Type B pancreatic cell (in vitro differentiated cells): ENCODE results near the gene ZNF394. TPM values are rescaled to one million over a fixed set of nuclear protein-coding genes. Genes with fewer than 3 reads are reported as not detected.

Source experiments
- DNase-seq: peaks from one replicate; pipeline ENCODE4 v3.0.0; 2021; ENCODE audit warnings: mixed read lengths; ENCODE audit not compliant: unreplicated experiment; ENCODE audit errors: extremely low spot score
- H3K27ac Mint-ChIP-seq: 2 replicates; pipeline ENCODE4 v1.8.0; 2021; ENCODE audit warnings: mild to moderate bottlenecking, mixed read lengths
- H3K27me3 Mint-ChIP-seq: 2 replicates; pipeline ENCODE4 v1.8.0; 2021; ENCODE audit warnings: mixed read lengths
- H3K36me3 Mint-ChIP-seq: 2 replicates; pipeline ENCODE4 v1.8.0; 2021; ENCODE audit warnings: mixed read lengths
- H3K4me1 Mint-ChIP-seq: one replicate; pipeline ENCODE4 v1.8.0; 2021; ENCODE audit warnings: mixed read lengths; ENCODE audit not compliant: unreplicated experiment
- H3K4me3 Mint-ChIP-seq: 2 replicates; pipeline ENCODE4 v1.8.0; 2021; ENCODE audit warnings: mild to moderate bottlenecking, mixed read lengths
- H3K9me3 Mint-ChIP-seq: 2 replicates; pipeline ENCODE4 v1.8.0; 2021; ENCODE audit warnings: mixed read lengths
- CTCF ChIP-seq: fragments of 200-600 bp; sonication (generic); conservative IDR thresholded peaks from 2 replicates; pipeline ENCODE4 v1.5.0; 2021; ENCODE audit warnings: antibody characterized with exemption, mild to moderate bottlenecking
- total RNA-seq: library from RNA; stranded (reverse); gene quantifications from 2 replicates; pipeline ENCODE4 v1.2.1, GENCODE V29; 2021; ENCODE audit warnings: low replicate concordance

ZNF394 gene
- total RNA-seq, 1 donor from 2014 or later = 24.3 TPM

GRCh38 chr7:99448855-99449254, 51.2 kb downstream of the ZNF394 start:
- no peak for TF ChIP-seq CTCF
- Mint-ChIP-seq H3K9me3 (no peaks in the 10 kb centered on the region), H3K36me3 (peaks cover 15% of the 10 kb centered on the region), H3K4me3 (no peak overlapping the region), H3K27me3 (no peaks in the 10 kb centered on the region), H3K27ac (no peak overlapping the region), H3K4me1 (no peaks in the 10 kb centered on the region)
- DNase-seq = no peak

- peaks cover 19% of the 10 kb centered on the region for H3K36me3 Mint-ChIP-seq
- H3K9me3 Mint-ChIP-seq = no peaks in the 10 kb centered on the region
- H3K4me3 Mint-ChIP-seq = no peak overlapping the region
- H3K27ac Mint-ChIP-seq = no peak overlapping the region
- no peaks in the 10 kb centered on the region for H3K4me1 Mint-ChIP-seq
- no peaks in the 10 kb centered on the region for H3K27me3 Mint-ChIP-seq
- no peak for DNase-seq
- peak; percentile 35 for TF ChIP-seq CTCF
Measured at GRCh38 chr7:99447943-99448342, 52.1 kb downstream of the ZNF394 start.

GRCh38 chr7:99446096-99446495, 54.0 kb downstream of the ZNF394 start:
- H3K27me3 Mint-ChIP-seq = no peaks in the 10 kb centered on the region
- H3K27ac Mint-ChIP-seq = no peak overlapping the region
- H3K36me3 Mint-ChIP-seq = peaks cover 25% of the 10 kb centered on the region
- TF ChIP-seq CTCF = no peak
- DNase-seq = no peak
- H3K4me3 Mint-ChIP-seq = no peak overlapping the region
- no peaks in the 10 kb centered on the region for H3K9me3 Mint-ChIP-seq
- no peaks in the 10 kb centered on the region for H3K4me1 Mint-ChIP-seq

Other genes starting within 250 kb of the ZNF394 start
- not detected in 2 replicates for gene MYH16, start 227.4 kb downstream of the ZNF394 start, total RNA-seq
- 164 and 209 TPM in 2 replicates for gene ARPC1A, start 174.4 kb downstream of the ZNF394 start, total RNA-seq
- gene ARPC1B, start 125.6 kb downstream of the ZNF394 start, total RNA-seq = 55.0 and 125 TPM in 2 replicates
- gene PDAP1, start 91.7 kb downstream of the ZNF394 start, total RNA-seq = 112 and 115 TPM in 2 replicates
- gene BUD31, start 91.3 kb downstream of the ZNF394 start, total RNA-seq = 102 and 166 TPM in 2 replicates
- gene PTCD1, start 61.5 kb downstream of the ZNF394 start, total RNA-seq = 7.9 and 11.3 TPM in 2 replicates
- gene CPSF4, start 61.3 kb downstream of the ZNF394 start, total RNA-seq = 48.4 and 64.1 TPM in 2 replicates
- 345 and 403 TPM in 2 replicates for gene ATP5MF, start 34.1 kb downstream of the ZNF394 start, total RNA-seq
- 12.6 and 19.0 TPM in 2 replicates for gene ZNF789, start 27.4 kb downstream of the ZNF394 start, total RNA-seq
- 9.2 and 14.0 TPM in 2 replicates for gene ZKSCAN5, start 4.4 kb upstream of the ZNF394 start, total RNA-seq
- 10.2 and 10.8 TPM in 2 replicates for gene FAM200A, start 51.8 kb upstream of the ZNF394 start, total RNA-seq
- 69.2 and 89.1 TPM in 2 replicates for gene ZNF655, start 58.4 kb upstream of the ZNF394 start, total RNA-seq
- 0.36 and 0.82 TPM in 2 replicates for gene TMEM225B, start 98.0 kb upstream of the ZNF394 start, total RNA-seq
- gene ZSCAN25, start 116.7 kb upstream of the ZNF394 start, total RNA-seq = 22.9 and 25.4 TPM in 2 replicates
- gene CYP3A5, start 179.7 kb upstream of the ZNF394 start, total RNA-seq = 33.1 and 53.0 TPM in 2 replicates
- 0.46 and 2.3 TPM in 2 replicates for gene CYP3A7, start 234.9 kb upstream of the ZNF394 start, total RNA-seq